K562 (cell line): Measurements from ENCODE around the gene RIPPLY3. TPM values are rescaled to one million over a fixed set of nuclear protein-coding genes. Genes with fewer than 3 reads are reported as not detected.

Source experiments
- ATAC-seq: fragments of 200-7000 bp; cut with Tn5 transposase; 3 replicates; pipeline ENCODE4 v1.9.1; 2020; ENCODE audit warnings: moderate library complexity
- BruUV-seq: library from RNA; stranded (reverse); fragments of 400-500 nt; replicated peaks from 2 replicates; lab custom pipeline; 2021; lab: Mats Ljungman, UMichigan
- CTCF ChIA-PET: fragments of 300-600 bp; formaldehyde crosslinking; extraction: SDS; loops from one replicate; lab custom pipeline; 2021; ENCODE audit warnings: low intra/inter-chr PET ratio; lab: Yijun Ruan, JAX
- POLR2A ChIA-PET: fragments of 300-600, 350-650 bp; sonication (Branson Sonifier 250); formaldehyde crosslinking; extraction: SDS; loops from one replicate; lab custom pipeline; 2021; ENCODE audit warnings: antibody characterized with exemption, inconsistent platforms; lab: Yijun Ruan, JAX
- DNase-seq, 4 experiments: peaks; one replicate each; pipeline versions ENCODE4 v3.0.0 to v3.0.0-alpha.2; 2011 to 2018; ENCODE audit warnings: low spot score in 3 of 4, mixed read lengths in 3 of 4; ENCODE audit errors: extremely low read depth in 1 of 4
- FAIRE-seq: peaks from 2 replicates; lab custom pipeline; 2011; peaks lifted over from hg19 to GRCh38; lab: Jason Lieb, UNC
- H2AFZ ChIP-seq: 2 replicates; pipeline ENCODE4 v1.6.0; 2011; ENCODE audit warnings: low read depth, low read length, control low read depth, inconsistent platforms
- H3K27ac ChIP-seq: fragments of 200-600 bp; 3 replicates; pipeline ENCODE4 v1.8.0; 2011; ENCODE audit warnings: low read depth, mild to moderate bottlenecking, control low read depth, inconsistent platforms, low read length, moderate library complexity, mixed read lengths; ENCODE audit errors: extremely low read depth
- H3K27me3 ChIP-seq, 2 experiments: fragments of 300-600 bp in 1 of 2; 2 replicates in 1 of 2; 3 replicates in 1 of 2; pipeline versions ENCODE4 v1.6.0 to v1.8.0; 2011; ENCODE audit warnings: inconsistent platforms in 2 of 2, low read length in 2 of 2, mild to moderate bottlenecking in 1 of 2, mixed read lengths in 1 of 2, moderate library complexity in 1 of 2; ENCODE audit not compliant: control insufficient read depth in 2 of 2, insufficient read depth in 2 of 2
- H3K36me3 ChIP-seq: fragments of 300-600 bp; 3 replicates; pipeline ENCODE4 v1.8.0; 2011; ENCODE audit warnings: mild to moderate bottlenecking, low read length, inconsistent platforms; ENCODE audit not compliant: control insufficient read depth, insufficient read depth
- H3K4me1 ChIP-seq, 2 experiments: fragments of 200-600 bp in 1 of 2; replicated peaks in 1 of 2; 2 replicates in 1 of 2; 3 replicates in 1 of 2; pipeline versions ENCODE4 v1.5.1 to v1.8.0; 2011; ENCODE audit warnings: inconsistent platforms in 2 of 2, low read length in 2 of 2, mild to moderate bottlenecking in 1 of 2, mixed read lengths in 1 of 2, moderate library complexity in 1 of 2; ENCODE audit not compliant: control insufficient read depth in 2 of 2, insufficient read depth in 2 of 2
- H3K4me2 ChIP-seq: 2 replicates; pipeline ENCODE4 v1.6.1; 2011; ENCODE audit warnings: low read length, control low read depth, inconsistent platforms, mixed read lengths; ENCODE audit not compliant: insufficient read depth
- H3K4me3 ChIP-seq: fragments of 200-600 bp; sonication (generic), shearing (Covaris generic); 2 replicates; pipeline ENCODE4 v1.5.1; 2016; ENCODE audit warnings: control low read depth, inconsistent platforms
- H3K79me2 ChIP-seq: fragments of 200-600 bp; 3 replicates; pipeline ENCODE4 v1.8.0; 2011; ENCODE audit warnings: low read length, inconsistent platforms; ENCODE audit not compliant: control insufficient read depth, insufficient read depth
- H3K9ac ChIP-seq, 2 experiments: 2 replicates each; pipeline versions ENCODE4 v1.6.0 to v1.6.1; 2011; ENCODE audit warnings: low read depth in 2 of 2, low read length in 2 of 2, control low read depth in 1 of 2, inconsistent platforms in 1 of 2, mild to moderate bottlenecking in 1 of 2, mixed read lengths in 1 of 2; ENCODE audit not compliant: insufficient read depth in 1 of 2
- H3K9me1 ChIP-seq: one replicate; pipeline ENCODE4 v1.6.0; 2011; ENCODE audit warnings: inconsistent platforms, mild to moderate bottlenecking, low read length, moderate library complexity; ENCODE audit not compliant: control insufficient read depth, insufficient read depth
- H3K9me3 ChIP-seq: replicated peaks from 2 replicates; pipeline ENCODE4 v1.5.1; 2011; ENCODE audit warnings: low read depth, low read length, inconsistent platforms; ENCODE audit not compliant: control insufficient read depth, insufficient read depth
- H4K20me1 ChIP-seq: replicated peaks from 2 replicates; pipeline ENCODE4 v1.6.1; 2011; ENCODE audit warnings: low read length, inconsistent platforms, mixed read lengths; ENCODE audit not compliant: control insufficient read depth, insufficient read depth
- ARID2 ChIP-seq: fragments of 450-650 bp; IDR thresholded peaks from 2 replicates; pipeline ENCODE4 v1.6.1; 2017; ENCODE audit warnings: antibody characterized with exemption, mild to moderate bottlenecking
- BRCA1 ChIP-seq, 2 experiments: fragments of 450-650 bp in 1 of 2; sonication (generic) in 1 of 2; formaldehyde crosslinking in 1 of 2; IDR thresholded peaks; 2 replicates each; pipeline versions ENCODE4 v1.5.0 to v1.6.1; 2017 to 2020; ENCODE audit warnings: mild to moderate bottlenecking in 1 of 2, missing genetic modification reagents in 1 of 2
- ZNF224 ChIP-seq: sonication (generic); formaldehyde crosslinking; IDR thresholded peaks from 2 replicates; pipeline ENCODE4 v1.8.0; 2022; ENCODE audit warnings: mild to moderate bottlenecking, missing genetic modification reagents
- WGBS: fragments of 100-300 bp; shearing (Covaris generic); methylation state at CpG from one replicate; pipeline ENCODE4 v1.1.6; 2016; ENCODE audit warnings: low coverage, mixed read lengths; ENCODE audit not compliant: insufficient coverage; ENCODE audit errors: missing lambda C conversion rate; 5-methylcytosine and 5-hydroxymethylcytosine counted together
- in situ Hi-C: fragments of 300-500 bp; cut with MboI; formaldehyde crosslinking; loops from 4 replicates; pipeline ENCODE4 v1.15.0; 2018; ENCODE audit warnings: inconsistent platforms, mixed read lengths
- intact Hi-C: fragments of 100-400 bp; cut with micrococcal nuclease; formaldehyde crosslinking; loops from 2 replicates; pipeline ENCODE4 v1.14.2; 2022
- polyA plus RNA-seq, 8 experiments: library from polyadenylated mRNA; depleted of rRNA in 4 of 8; stranded (reverse) in 5 of 8; unstranded in 3 of 8; fragments of >200 nt; fragmentation: Nextera tagmentation in 2 of 8; fragmentation: Illumina TruSeq in 1 of 8; extraction: Ambion mirVana in 2 of 8; extraction: Trizol in 1 of 8; gene quantifications; 2 replicates each; pipeline versions ENCODE4 v1.2.1 to v1.2.3, GENCODE V29; 2011 to 2014; ENCODE audit warnings: inconsistent platforms in 1 of 8, missing spikeins in 1 of 8
- total RNA-seq, 7 experiments: library from RNA; depleted of rRNA in 6 of 7; stranded (reverse); fragments of >200 nt in 6 of 7; fragmentation: Illumina TruSeq in 2 of 7; extraction: Trizol in 2 of 7; gene quantifications; 2 replicates each; pipeline versions ENCODE4 v1.2.1 to v1.2.3, GENCODE V29; 2011 to 2021; ENCODE audit warnings: low replicate concordance in 1 of 7
- TF ChIP-seq, protein P1 (sequence below): sonication (generic); formaldehyde crosslinking; IDR thresholded peaks from 2 replicates; pipeline ENCODE4 v1.8.0; 2022; ENCODE audit warnings: missing genetic modification reagents, mild to moderate bottlenecking, borderline replicate concordance
- TF ChIP-seq, protein P2 (sequence below), 2 experiments: fragments of 200-800 bp in 1 of 2; sonication (Bioruptor generic) in 1 of 2; sonication (generic) in 1 of 2; formaldehyde crosslinking in 1 of 2; IDR thresholded peaks in 1 of 2; conservative IDR thresholded peaks in 1 of 2; 2 replicates each; pipeline versions ENCODE4 v1.5.0 to v1.6.1; 2016 to 2020; ENCODE audit warnings: missing compliant biosample characterization in 1 of 2, missing genetic modification characterization in 1 of 2, missing genetic modification reagents in 1 of 2

RIPPLY3 gene
- total and polyA plus RNA-seq, 9 of the 15 experiments (the other 6 are each of a cell fraction or from before 2014, with no cell fraction given), result not detected

DNA sequence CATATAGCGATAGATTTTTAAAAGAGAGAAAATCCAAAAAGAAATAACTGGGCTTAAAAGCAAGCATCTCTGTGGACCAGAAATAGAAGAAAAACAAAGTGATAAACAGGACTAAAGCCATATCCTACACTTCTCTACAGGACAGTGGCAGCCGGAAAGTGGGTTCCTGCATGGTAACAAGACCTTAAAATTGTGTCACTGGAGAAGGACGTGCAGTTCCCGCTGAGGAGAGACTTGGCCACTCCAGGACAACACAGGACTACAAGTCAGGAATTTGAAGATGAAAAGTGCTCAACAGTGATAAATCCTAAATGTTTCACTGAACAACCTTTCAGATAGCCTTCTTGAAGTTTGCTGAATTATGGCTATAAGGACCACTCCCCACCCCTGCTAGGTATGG is 38.1 kb upstream of the RIPPLY3 start (continued):
- TF ChIP-seq, protein P1, sequence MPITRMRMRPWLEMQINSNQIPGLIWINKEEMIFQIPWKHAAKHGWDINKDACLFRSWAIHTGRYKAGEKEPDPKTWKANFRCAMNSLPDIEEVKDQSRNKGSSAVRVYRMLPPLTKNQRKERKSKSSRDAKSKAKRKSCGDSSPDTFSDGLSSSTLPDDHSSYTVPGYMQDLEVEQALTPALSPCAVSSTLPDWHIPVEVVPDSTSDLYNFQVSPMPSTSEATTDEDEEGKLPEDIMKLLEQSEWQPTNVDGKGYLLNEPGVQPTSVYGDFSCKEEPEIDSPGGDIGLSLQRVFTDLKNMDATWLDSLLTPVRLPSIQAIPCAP (CRISPR knock-in tag), result no peak

DNA sequence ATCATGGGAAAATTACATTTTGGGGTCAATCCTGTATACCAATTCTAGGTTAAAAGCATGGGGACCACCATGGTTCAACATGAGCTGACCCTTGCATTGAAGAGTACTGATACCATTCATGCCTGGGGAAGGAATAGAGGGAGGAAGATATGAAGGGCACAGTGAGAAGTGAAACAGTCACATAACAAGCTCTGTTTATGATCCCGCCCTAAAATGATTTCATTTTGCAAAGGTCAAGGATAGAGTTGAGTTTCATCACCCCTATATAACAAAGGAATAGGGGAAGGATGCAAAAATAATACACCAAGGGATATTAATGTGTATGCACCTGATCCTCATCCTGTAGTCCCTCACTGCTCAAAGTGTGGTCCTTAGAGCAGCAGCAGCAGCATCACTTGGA is 37.5 kb upstream of the RIPPLY3 start:
- in situ Hi-C loops, result no loop called here
- POLR2A ChIA-PET, result interaction anchor here (1.1 kb wide), 1 partner anchor 8 kb away, joined by 3 read pairs; no protein-coding TSS in a partner anchor
- intact Hi-C loops, result no loop called here
- Histone ChIP-seq H4K20me1 (no peaks in the 10 kb centered on the region), H3K4me1 (peaks cover 23 to 26% of the 10 kb centered on the region in 2 experiments), H3K9ac (no peak overlapping the region), H2AFZ (no peak overlapping the region), H3K27me3 (no peaks in the 10 kb centered on the region), H3K4me3 (no peak overlapping the region), H3K9me1 (no peaks in the 10 kb centered on the region), H3K36me3 (no peaks in the 10 kb centered on the region; the same call in 1 of the 3 replicates), H3K27ac (no peak overlapping the region), H3K9me3 (no peaks in the 10 kb centered on the region), H3K79me2 (peaks cover 29% of the 10 kb centered on the region), H3K4me2 (no peak overlapping the region)
- no peak for ATAC-seq
- no peak for DNase-seq
- CTCF ChIA-PET, result no interaction called here
- FAIRE-seq, result no peak
- no TSS peak for BruUV-seq
- TF ChIP-seq BRCA1 (IDR thresholded peaks at IDR 0.05) (no peak), BRCA1 (CRISPR knock-in tag; IDR thresholded peaks at IDR 0.05) (no peak), ARID2 (no peak), ZNF224 (CRISPR knock-in tag) (no peak)
- TF ChIP-seq, protein P2, sequence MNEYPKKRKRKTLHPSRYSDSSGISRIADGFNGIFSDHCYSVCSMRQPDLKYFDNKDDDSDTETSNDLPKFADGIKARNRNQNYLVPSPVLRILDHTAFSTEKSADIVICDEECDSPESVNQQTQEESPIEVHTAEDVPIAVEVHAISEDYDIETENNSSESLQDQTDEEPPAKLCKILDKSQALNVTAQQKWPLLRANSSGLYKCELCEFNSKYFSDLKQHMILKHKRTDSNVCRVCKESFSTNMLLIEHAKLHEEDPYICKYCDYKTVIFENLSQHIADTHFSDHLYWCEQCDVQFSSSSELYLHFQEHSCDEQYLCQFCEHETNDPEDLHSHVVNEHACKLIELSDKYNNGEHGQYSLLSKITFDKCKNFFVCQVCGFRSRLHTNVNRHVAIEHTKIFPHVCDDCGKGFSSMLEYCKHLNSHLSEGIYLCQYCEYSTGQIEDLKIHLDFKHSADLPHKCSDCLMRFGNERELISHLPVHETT (CRISPR knock-in tag; conservative IDR thresholded peaks at IDR 0.05 in 1 of 2, IDR thresholded peaks at IDR 0.05 in 1 of 2), result no peak
- WGBS, result 88% methylated on average over 1 of the region's 1 CpG
